GM23338 (cell line): ENCODE measurements around the gene ATP6V1G3. TPM values are rescaled to one million over a fixed set of nuclear protein-coding genes. Genes with fewer than 3 reads are reported as not detected.

Source experiments
- ATAC-seq: fragments of 200-7000 bp; cut with Tn5 transposase; 3 replicates; pipeline ENCODE4 v1.9.1; 2020
- DNase-seq: peaks from one replicate; pipeline ENCODE4 v3.0.0-alpha.2; 2015; ENCODE audit warnings: low spot score
- H2AFZ ChIP-seq: fragments of 200-600 bp; sonication (generic); 2 replicates; pipeline ENCODE4 v1.8.0; 2016; ENCODE audit warnings: antibody characterized with exemption, mild to moderate bottlenecking, moderate library complexity
- H3F3A ChIP-seq: fragments of 200-600 bp; sonication (generic); replicated peaks from 2 replicates; pipeline ENCODE4 v1.8.0; 2017; ENCODE audit warnings: antibody characterized with exemption, mixed run types, low read depth
- H3K27ac ChIP-seq: fragments of 200-600 bp; sonication (generic); 2 replicates; pipeline ENCODE4 v1.6.1; 2016; ENCODE audit warnings: low read depth
- H3K27me3 ChIP-seq: fragments of 200-600 bp; sonication (generic); 2 replicates; pipeline ENCODE4 v1.8.0; 2016; ENCODE audit warnings: mild to moderate bottlenecking, mixed run types, moderate library complexity; ENCODE audit not compliant: insufficient read depth
- H3K36me3 ChIP-seq: fragments of 200-600 bp; sonication (generic); 2 replicates; pipeline ENCODE4 v1.8.0; 2016; ENCODE audit warnings: mild to moderate bottlenecking; ENCODE audit not compliant: insufficient read depth
- H3K4me1 ChIP-seq: fragments of 200-600 bp; sonication (generic); 2 replicates; pipeline ENCODE4 v1.8.0; 2016; ENCODE audit warnings: mild to moderate bottlenecking, moderate library complexity; ENCODE audit not compliant: insufficient read depth
- H3K4me2 ChIP-seq: fragments of 200-600 bp; sonication (generic); 2 replicates; pipeline ENCODE4 v1.7.1; 2017; ENCODE audit warnings: mixed run types
- H3K4me3 ChIP-seq: fragments of 200-600 bp; sonication (generic); 2 replicates; pipeline ENCODE4 v1.6.1; 2016; ENCODE audit warnings: mixed run types
- H3K79me2 ChIP-seq: fragments of 200-600 bp; sonication (generic); replicated peaks from 2 replicates; pipeline ENCODE4 v1.8.0; 2017; ENCODE audit warnings: mild to moderate bottlenecking; ENCODE audit not compliant: insufficient read depth
- H3K9me2 ChIP-seq: fragments of 200-600 bp; sonication (generic); 2 replicates; pipeline ENCODE4 v1.8.0; 2017; ENCODE audit not compliant: insufficient read depth
- H4K20me1 ChIP-seq: fragments of 200-600 bp; sonication (generic); replicated peaks from 2 replicates; pipeline ENCODE4 v1.8.0; 2017; ENCODE audit warnings: mild to moderate bottlenecking; ENCODE audit not compliant: insufficient read depth
- H3K27ac Mint-ChIP-seq: 2 replicates; pipeline ENCODE4 v1.8.0; 2020; ENCODE audit warnings: inconsistent platforms, mild to moderate bottlenecking, moderate library complexity, mixed read lengths
- H3K27me3 Mint-ChIP-seq: 3 replicates; pipeline ENCODE4 v1.8.0; 2022; ENCODE audit warnings: low read depth, mild to moderate bottlenecking, moderate library complexity, mixed read lengths, inconsistent platforms; ENCODE audit not compliant: insufficient read depth, poor library complexity
- H3K36me3 Mint-ChIP-seq: 3 replicates; pipeline ENCODE4 v1.8.0; 2021; ENCODE audit warnings: low read depth, mild to moderate bottlenecking, inconsistent platforms, moderate library complexity, mixed read lengths
- H3K4me1 Mint-ChIP-seq: 3 replicates; pipeline ENCODE4 v1.8.0; 2020; ENCODE audit warnings: mild to moderate bottlenecking, inconsistent platforms, mixed read lengths
- H3K4me3 Mint-ChIP-seq: 3 replicates; pipeline ENCODE4 v1.8.0; 2021; ENCODE audit warnings: moderate library complexity, mild to moderate bottlenecking, inconsistent platforms, mixed read lengths
- H3K9me3 Mint-ChIP-seq: 3 replicates; pipeline ENCODE4 v1.8.0; 2020; ENCODE audit warnings: moderate library complexity, mild to moderate bottlenecking, inconsistent platforms, mixed read lengths
- CREB1 ChIP-seq: fragments of 250-450 bp; sonication (Bioruptor Pico); IDR thresholded peaks from 2 replicates; pipeline ENCODE4 v1.5.0; 2020; ENCODE audit warnings: low read depth, mild to moderate bottlenecking, moderate library complexity
- EZH2 ChIP-seq: fragments of 200-600 bp; sonication (generic); IDR thresholded peaks from one replicate; pipeline ENCODE4 v1.8.0; 2017; ENCODE audit warnings: antibody characterized with exemption, mild to moderate bottlenecking, low read depth; ENCODE audit not compliant: unreplicated experiment
- EZH2phosphoT487 ChIP-seq: fragments of 200-600 bp; sonication (generic); IDR thresholded peaks from one replicate; pipeline ENCODE4 v1.8.1; 2018; ENCODE audit warnings: antibody characterized with exemption; ENCODE audit not compliant: unreplicated experiment
- POLR2AphosphoS5 ChIP-seq: IDR thresholded peaks from 2 replicates; pipeline ENCODE4 v1.6.1; 2016; ENCODE audit warnings: antibody characterized with exemption, low read depth
- STAT1 ChIP-seq: IDR thresholded peaks from one replicate; pipeline ENCODE4 v1.6.1; 2016; ENCODE audit warnings: antibody characterized with exemption; ENCODE audit not compliant: unreplicated experiment
- ZNF114 ChIP-seq: fragments of 250-450 bp; sonication (Bioruptor Pico); IDR thresholded peaks from 2 replicates; pipeline ENCODE4 v1.5.0; 2020; ENCODE audit warnings: mild to moderate bottlenecking, moderate library complexity
- ZNF331 ChIP-seq: fragments of 250-450 bp; sonication (Bioruptor Pico); IDR thresholded peaks from 2 replicates; pipeline ENCODE4 v1.5.0; 2020; ENCODE audit warnings: low read depth, mild to moderate bottlenecking, moderate library complexity
- polyA plus RNA-seq: library from polyadenylated mRNA; unstranded; fragments of >200 nt; fragmentation: Nextera tagmentation; extraction: Ambion mirVana; gene quantifications from 2 replicates; pipeline ENCODE4 v1.2.1, GENCODE V29; 2016
- total RNA-seq: library from RNA; depleted of rRNA; stranded (reverse); fragments of >200 nt; shearing (Covaris generic); gene quantifications from 2 replicates; pipeline ENCODE4 v1.2.3, GENCODE V29; 2014
- TF ChIP-seq, protein P1 (sequence below): fragments of 250-450 bp; sonication (Bioruptor Pico); IDR thresholded peaks from 2 replicates; pipeline ENCODE4 v1.5.0; 2020; ENCODE audit warnings: mild to moderate bottlenecking, moderate library complexity
- TF ChIP-seq, protein P2 (sequence below), 2 experiments: fragments of 200-600 bp in 1 of 2; sonication (generic) in 1 of 2; conservative IDR thresholded peaks; 2 replicates each; pipeline versions ENCODE4 v1.5.1 to v1.6.1; 2016 to 2017; ENCODE audit warnings: antibody characterized with exemption in 2 of 2, low read depth in 2 of 2, mild to moderate bottlenecking in 2 of 2, moderate library complexity in 1 of 2

Gene ATP6V1G3
- total and polyA plus RNA-seq, 2 experiments from 2014 or later: not detected

DNA sequence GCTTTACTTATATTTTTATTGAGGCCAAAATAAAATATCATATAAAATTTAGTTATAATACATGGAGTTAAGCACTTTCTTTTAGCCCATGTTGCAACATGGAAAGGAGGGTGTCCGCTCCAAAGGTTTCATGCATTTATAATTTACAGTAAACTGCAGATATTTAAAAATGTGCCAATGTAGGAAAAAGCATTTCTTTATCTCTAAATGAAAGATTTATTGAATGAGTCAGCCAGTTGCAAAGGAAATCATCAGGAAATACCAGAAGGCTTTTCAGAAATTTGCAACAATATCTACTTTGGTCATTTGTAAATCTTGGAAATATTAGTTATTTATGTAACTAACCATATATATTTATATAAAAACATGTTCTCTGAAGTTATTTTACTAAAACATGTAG lies 12.1 kb downstream of the ATP6V1G3 start (continued):
- TF ChIP-seq, protein P1, sequence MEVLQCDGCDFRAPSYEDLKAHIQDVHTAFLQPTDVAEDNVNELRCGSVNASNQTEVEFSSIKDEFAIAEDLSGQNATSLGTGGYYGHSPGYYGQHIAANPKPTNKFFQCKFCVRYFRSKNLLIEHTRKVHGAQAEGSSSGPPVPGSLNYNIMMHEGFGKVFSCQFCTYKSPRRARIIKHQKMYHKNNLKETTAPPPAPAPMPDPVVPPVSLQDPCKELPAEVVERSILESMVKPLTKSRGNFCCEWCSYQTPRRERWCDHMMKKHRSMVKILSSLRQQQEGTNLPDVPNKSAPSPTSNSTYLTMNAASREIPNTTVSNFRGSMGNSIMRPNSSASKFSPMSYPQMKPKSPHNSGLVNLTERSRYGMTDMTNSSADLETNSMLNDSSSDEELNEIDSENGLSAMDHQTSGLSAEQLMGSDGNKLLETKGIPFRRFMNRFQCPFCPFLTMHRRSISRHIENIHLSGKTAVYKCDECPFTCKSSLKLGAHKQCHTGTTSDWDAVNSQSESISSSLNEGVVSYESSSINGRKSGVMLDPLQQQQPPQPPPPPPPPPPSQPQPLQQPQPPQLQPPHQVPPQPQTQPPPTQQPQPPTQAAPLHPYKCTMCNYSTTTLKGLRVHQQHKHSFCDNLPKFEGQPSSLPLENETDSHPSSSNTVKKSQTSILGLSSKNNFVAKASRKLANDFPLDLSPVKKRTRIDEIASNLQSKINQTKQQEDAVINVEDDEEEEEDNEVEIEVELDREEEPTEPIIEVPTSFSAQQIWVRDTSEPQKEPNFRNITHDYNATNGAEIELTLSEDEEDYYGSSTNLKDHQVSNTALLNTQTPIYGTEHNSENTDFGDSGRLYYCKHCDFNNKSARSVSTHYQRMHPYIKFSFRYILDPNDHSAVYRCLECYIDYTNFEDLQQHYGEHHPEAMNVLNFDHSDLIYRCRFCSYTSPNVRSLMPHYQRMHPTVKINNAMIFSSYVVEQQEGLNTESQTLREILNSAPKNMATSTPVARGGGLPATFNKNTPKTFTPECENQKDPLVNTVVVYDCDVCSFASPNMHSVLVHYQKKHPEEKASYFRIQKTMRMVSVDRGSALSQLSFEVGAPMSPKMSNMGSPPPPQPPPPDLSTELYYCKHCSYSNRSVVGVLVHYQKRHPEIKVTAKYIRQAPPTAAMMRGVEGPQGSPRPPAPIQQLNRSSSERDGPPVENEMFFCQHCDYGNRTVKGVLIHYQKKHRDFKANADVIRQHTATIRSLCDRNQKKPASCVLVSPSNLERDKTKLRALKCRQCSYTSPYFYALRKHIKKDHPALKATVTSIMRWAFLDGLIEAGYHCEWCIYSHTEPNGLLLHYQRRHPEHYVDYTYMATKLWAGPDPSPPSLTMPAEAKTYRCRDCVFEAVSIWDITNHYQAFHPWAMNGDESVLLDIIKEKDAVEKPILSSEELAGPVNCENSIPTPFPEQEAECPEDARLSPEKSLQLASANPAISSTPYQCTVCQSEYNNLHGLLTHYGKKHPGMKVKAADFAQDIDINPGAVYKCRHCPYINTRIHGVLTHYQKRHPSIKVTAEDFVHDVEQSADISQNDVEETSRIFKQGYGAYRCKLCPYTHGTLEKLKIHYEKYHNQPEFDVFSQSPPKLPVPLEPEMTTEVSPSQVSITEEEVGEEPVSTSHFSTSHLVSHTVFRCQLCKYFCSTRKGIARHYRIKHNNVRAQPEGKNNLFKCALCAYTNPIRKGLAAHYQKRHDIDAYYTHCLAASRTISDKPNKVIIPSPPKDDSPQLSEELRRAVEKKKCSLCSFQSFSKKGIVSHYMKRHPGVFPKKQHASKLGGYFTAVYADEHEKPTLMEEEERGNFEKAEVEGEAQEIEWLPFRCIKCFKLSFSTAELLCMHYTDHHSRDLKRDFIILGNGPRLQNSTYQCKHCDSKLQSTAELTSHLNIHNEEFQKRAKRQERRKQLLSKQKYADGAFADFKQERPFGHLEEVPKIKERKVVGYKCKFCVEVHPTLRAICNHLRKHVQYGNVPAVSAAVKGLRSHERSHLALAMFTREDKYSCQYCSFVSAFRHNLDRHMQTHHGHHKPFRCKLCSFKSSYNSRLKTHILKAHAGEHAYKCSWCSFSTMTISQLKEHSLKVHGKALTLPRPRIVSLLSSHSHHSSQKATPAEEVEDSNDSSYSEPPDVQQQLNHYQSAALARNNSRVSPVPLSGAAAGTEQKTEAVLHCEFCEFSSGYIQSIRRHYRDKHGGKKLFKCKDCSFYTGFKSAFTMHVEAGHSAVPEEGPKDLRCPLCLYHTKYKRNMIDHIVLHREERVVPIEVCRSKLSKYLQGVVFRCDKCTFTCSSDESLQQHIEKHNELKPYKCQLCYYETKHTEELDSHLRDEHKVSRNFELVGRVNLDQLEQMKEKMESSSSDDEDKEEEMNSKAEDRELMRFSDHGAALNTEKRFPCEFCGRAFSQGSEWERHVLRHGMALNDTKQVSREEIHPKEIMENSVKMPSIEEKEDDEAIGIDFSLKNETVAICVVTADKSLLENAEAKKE (CRISPR knock-in tag): no peak
- no peak for TF ChIP-seq ZNF114 (CRISPR knock-in tag)
- TF ChIP-seq POLR2AphosphoS5: no peak
- TF ChIP-seq, protein P2, sequence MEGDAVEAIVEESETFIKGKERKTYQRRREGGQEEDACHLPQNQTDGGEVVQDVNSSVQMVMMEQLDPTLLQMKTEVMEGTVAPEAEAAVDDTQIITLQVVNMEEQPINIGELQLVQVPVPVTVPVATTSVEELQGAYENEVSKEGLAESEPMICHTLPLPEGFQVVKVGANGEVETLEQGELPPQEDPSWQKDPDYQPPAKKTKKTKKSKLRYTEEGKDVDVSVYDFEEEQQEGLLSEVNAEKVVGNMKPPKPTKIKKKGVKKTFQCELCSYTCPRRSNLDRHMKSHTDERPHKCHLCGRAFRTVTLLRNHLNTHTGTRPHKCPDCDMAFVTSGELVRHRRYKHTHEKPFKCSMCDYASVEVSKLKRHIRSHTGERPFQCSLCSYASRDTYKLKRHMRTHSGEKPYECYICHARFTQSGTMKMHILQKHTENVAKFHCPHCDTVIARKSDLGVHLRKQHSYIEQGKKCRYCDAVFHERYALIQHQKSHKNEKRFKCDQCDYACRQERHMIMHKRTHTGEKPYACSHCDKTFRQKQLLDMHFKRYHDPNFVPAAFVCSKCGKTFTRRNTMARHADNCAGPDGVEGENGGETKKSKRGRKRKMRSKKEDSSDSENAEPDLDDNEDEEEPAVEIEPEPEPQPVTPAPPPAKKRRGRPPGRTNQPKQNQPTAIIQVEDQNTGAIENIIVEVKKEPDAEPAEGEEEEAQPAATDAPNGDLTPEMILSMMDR (conservative IDR thresholded peaks at IDR 0.05; ENCODE audit: low read depth in 2 of 2): no peak

DNA sequence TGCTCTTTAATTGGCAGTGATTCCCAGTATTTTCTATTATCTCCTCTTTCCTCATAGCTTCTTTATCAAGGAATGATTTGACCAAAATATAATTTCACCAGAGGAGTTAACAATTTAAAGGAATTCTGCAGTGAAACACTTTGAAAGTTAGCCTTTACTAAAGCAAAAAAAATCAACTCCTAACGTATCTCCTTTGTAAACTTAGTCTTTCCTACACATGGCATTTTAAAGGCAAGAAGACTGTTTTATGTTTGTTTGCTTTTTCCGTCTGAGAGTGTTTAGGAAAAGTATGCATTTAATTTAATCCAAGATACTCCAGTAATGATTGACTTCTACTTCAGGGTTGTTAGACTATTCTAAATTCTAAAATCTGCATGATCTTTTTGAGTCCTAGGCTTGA lies 15.9 kb downstream of the ATP6V1G3 start:
- Mint-ChIP-seq H3K4me3 (no peak overlapping the region), H3K9me3 (no peaks in the 10 kb centered on the region), H3K27me3 (no peaks in the 10 kb centered on the region), H3K27ac (peak overlapping the region; percentile 47; the same call in 1 of the 2 replicates), H3K4me1 (peaks cover 28% of the 10 kb centered on the region), H3K36me3 (no peaks in the 10 kb centered on the region)
- no peaks in the 10 kb centered on the region; the same call in 1 of the 2 replicates for H3K9me2 ChIP-seq
- DNase-seq (no peak), ATAC-seq (no peak)
- no peak overlapping the region for H3K27ac ChIP-seq
- H3K4me2 ChIP-seq: no peak overlapping the region
- no peaks in the 10 kb centered on the region for H3K27me3 ChIP-seq
- H4K20me1 ChIP-seq: no peaks in the 10 kb centered on the region
- H2AFZ ChIP-seq: no peak overlapping the region; the same call in 1 of the 2 replicates
- no peaks in the 10 kb centered on the region for H3K36me3 ChIP-seq
- H3K4me3 ChIP-seq: no peak overlapping the region
- H3F3A ChIP-seq: no peaks in the 10 kb centered on the region
- no peaks in the 10 kb centered on the region for H3K79me2 ChIP-seq
- peaks cover 19% of the 10 kb centered on the region for H3K4me1 ChIP-seq
- TF ChIP-seq EZH2: no peak
- TF ChIP-seq EZH2phosphoT487: no peak
- TF ChIP-seq CREB1 (CRISPR knock-in tag): no peak
- no peak for TF ChIP-seq STAT1
- no peak for TF ChIP-seq ZNF114 (CRISPR knock-in tag)
- no peak for TF ChIP-seq ZNF331 (CRISPR knock-in tag)
